Activated CD8-positive, alpha-beta memory T cell treated with anti-CD3 and anti-CD28 coated beads for 48 hours (primary cell): ENCODE data around the gene MED27.
"Not testable (repeated sequence)": the region's sequence is repeated elsewhere in the genome, so short reads cannot be mapped to it uniquely, and the experiment has no call there.

Experiments used
- DNase-seq, 3 experiments: peaks; one replicate each; pipeline ENCODE4 v3.0.0-alpha.2; 2020; ENCODE audit warnings: low read depth in 2 of 3, low spot score in 2 of 3

Gene MED27

DNA sequence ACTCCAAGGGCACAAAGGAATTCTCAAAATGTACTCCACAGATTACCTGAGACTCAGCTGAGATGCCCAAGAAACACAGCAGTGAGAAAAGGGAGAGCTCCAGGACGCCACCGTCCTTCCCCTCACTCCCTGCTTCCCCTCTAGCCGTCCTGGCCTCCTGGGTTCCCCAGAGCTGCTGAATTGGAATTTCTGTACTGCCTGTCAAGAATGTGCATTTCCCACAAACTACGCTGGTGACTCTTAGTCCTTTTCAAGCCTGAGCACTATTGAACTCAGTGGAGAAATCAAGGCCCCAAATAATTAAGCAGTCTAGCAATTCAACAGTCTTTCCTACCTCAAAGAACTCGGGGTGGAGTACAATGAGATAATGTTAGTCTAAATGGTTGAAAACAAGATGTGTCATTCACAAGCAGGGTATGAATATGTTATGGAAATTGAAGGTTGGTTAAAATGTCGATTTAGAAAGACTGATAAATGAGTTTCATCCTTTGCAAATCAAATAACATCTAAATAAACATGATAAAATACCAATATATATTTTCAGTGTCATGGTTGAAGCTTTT is 153.2 kb downstream of the MED27 start:
- DNase-seq = no peak

DNA sequence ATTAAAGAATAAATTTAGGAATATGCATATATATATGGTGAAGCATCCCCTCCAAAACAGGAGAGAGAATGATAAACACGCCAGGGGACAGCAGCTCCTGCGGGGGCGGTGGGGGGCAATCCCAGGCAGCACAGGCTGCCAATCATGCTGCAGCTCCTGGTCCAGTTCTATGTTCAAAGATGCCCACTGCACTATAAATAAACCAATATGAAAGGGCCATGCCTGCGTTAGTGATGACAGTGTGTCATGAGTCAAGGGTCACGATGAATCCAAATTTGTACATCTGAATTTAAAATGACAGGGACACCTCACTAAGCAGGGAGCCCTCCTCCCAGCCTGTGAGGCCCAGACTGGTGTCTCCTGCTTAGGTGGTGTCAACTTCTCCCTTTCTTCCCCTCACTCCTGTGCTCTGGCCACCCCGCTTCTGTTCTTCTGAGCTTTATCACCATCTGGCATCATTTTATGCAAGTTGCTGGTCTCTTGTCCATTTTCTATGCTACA is 153.9 kb downstream of the MED27 start:
- no peak for DNase-seq

DNA sequence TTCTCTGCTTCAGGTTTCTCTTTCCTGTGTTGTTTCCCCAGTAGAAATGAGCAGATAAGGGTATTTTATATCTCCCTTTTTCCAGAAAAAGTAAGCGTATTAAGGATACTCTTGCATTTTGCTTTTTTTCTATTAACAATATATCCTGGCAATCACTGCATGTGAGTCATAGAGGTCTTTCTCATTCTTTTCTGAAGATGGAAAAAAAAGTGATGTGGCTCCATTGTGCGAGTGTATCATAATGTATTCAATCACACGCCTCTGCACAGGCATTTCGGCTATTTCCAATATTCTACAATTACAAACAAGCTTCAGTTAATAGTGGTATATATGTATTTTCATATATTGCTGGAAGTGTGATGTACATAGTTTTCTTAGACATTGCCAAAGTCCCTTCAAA is 155.9 kb downstream of the MED27 start:
- DNase-seq = no peak

DNA sequence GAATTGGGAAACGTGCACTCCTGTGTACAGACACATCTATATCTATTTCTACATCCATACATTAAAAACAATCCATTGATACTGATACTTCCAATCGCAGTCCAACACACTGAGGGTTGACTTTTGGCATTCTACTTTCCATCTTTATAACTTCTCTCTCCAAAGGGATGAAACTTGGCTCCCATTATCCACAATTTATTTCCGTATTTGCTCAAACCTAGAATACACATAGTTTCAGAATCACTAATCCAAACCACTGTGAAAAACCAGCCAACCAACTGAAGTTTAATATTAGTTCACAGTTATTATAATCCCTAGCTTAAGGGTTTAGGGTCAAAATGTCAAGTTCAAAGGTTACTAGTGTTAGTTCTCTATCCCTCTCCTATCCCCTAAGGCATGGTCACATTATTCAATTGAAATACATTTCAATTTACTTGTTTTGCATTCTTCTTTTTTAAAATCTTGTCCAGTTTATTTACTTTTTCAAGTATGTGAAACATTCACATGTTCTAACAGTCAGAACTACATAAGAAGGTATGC is 156.5 kb downstream of the MED27 start:
- DNase-seq = no peak

DNA sequence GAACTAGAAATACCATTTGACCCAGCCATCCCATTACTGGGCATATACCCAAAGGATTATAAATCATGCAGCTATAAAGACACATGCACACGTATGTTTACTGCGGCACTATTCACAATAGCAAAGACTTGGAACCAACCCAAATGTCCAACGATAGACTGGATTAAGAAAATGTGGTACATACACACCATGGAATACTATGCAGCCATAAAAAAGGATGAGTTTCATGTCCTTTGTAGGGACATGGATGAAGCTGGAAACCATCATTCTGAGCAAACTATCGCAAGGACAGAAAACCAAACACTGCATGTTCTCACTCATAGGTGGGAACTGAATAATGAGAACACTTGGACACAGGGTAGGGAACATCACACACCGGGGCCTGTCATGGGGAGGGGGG is 158.0 kb downstream of the MED27 start:
- DNase-seq = not testable (repeated sequence)

DNA sequence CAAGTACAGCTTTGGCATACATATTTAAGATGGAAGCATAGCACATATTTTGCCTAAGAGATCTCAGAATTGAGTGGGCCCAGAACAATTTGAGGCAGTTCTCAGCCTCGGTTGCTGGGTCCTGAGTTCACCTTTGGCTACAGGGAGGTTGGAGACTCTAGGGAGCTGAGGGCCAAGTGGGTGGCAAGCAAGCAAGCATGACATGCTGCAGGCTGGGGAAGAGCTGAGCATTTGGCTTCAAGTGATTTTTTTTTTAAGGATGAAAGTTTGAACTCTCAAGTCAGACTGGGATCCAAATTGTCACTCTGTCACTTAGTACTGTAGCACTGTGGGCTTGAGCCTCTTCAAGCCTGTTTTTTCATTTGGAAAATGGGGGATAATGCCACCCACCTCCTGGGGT is 160.5 kb downstream of the MED27 start:
- DNase-seq = no peak

DNA sequence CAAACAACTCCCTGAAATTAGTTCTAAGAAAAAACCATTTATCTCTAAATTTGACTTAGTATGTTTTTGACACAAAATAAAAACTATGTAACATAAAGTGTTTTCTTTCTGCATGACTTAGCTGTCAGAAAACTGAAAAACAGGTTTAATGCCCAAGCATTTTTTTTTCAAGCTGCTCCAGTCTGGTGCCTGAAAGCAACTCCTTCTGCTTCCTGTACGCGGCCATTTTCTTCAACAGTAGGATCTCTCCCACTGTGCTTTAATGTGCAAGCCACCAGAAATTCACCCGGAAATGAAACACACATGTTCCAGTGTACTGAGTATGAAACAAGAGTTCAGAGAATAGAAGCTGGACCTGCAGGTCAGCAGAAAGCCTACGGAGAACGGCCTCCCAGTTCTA is 161.2 kb downstream of the MED27 start:
- DNase-seq = no peak

DNA sequence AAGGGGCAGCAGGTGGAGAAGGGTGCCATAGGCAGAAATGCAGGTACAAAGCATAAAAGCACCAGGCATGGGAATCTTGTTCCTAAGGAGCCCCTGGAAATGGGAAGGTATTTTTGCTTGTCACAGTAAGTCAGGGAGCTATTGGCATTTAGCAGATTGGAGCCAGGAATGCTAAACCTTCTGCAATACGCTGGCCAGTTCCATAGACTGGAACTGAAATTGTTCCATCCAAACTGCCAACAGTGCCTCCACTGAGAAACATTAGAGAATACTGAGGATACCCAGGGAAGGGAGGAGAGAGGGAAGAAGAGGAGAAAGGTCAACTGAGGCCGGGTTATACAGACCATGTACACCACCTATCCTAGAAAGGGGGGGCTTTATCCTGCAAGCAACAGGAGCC is 162.7 kb downstream of the MED27 start:
- DNase-seq = no peak

DNA sequence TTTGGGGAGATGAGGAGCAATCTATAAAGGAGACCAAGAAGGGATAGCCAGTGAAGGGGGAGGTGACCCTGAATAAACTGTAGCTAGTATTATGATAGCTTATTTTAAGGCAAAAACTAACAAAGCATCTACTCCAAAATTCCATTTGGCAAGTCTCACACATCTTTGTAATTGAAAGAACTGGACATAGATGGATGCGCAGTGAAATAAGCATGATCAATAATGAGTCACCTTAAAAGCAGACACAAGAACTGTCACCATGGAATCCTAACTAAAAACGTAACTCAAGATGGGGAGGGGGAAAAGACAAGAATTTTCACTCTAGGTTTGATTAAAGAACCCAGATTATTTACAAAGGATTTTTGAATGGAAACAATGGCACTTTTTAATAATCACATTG is 164.5 kb downstream of the MED27 start:
- no peak for DNase-seq

DNA sequence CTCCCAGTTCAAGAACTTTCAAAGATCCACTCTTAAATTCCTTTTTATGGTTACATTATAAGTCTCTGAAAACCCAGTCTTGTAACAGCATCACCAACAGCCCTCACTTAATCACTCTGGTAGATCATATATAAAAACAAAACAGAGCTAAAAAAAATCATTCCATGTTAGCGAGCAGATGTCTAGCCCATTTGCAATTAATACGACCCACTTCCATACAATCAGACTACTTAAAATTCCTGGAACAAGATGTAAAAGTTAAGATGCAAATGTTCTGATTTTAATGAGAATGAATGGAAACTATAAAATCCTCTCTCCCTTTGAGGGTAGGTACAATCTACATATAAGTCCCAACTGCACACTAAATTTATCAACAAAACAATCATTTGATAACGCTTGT is 167.0 kb downstream of the MED27 start:
- DNase-seq = no peak

DNA sequence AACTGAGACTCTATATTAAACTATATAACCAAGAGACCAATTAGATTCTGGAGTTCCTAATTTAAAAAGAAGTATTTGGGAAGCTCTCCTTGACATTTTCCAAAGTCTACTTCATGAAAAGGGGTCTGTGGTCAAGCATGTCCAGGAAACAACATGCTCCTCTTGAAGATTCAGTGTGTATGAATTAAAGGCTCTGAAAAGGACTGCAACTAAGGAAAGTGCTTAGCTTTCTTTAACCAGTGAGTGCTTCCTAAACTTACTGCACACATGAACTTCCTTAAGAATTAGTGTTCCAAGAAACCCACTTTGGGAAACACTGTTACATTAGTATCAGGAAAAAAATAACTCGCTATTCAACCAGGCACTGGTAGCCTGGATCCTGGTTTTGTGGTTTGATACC is 167.6 kb downstream of the MED27 start:
- no peak for DNase-seq

DNA sequence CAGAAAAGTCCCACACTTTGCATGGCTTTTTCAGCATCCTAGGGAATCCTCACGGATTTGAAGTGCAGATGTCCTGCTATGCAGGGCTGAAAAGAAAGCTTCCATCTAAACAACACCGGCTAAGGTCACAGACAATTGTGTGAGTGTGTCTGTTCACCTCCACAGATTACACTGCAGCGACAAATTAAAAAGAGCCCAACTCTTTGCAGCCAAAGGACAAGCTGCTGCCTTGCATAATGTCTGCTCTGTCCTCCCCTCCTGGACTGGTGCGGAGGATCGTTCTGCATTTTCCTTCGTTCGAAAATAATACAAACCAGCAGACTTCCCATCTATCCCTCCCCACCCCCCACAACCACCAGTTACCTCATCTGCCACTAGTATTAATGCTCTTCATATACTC is 169.1 kb downstream of the MED27 start:
- DNase-seq = no peak

DNA sequence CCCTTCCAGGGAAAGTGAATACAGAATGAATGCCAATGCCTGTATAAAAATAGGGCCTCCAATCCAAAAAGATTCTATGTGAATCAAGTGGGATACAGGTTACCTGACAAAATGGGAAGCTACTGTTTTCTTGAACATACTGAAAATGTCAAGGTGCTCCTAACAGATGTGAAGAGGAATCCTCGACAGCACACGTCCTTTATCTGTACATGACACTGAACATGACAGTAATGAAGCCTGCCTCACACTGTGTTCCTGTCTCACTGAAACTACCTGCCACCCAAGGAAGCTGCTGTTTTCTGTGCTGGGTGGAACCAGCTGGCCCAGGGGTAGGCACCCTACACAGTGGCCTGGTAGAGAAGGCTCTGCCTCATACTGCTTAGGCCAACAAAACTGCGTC is 174.5 kb downstream of the MED27 start:
- no peak for DNase-seq

DNA sequence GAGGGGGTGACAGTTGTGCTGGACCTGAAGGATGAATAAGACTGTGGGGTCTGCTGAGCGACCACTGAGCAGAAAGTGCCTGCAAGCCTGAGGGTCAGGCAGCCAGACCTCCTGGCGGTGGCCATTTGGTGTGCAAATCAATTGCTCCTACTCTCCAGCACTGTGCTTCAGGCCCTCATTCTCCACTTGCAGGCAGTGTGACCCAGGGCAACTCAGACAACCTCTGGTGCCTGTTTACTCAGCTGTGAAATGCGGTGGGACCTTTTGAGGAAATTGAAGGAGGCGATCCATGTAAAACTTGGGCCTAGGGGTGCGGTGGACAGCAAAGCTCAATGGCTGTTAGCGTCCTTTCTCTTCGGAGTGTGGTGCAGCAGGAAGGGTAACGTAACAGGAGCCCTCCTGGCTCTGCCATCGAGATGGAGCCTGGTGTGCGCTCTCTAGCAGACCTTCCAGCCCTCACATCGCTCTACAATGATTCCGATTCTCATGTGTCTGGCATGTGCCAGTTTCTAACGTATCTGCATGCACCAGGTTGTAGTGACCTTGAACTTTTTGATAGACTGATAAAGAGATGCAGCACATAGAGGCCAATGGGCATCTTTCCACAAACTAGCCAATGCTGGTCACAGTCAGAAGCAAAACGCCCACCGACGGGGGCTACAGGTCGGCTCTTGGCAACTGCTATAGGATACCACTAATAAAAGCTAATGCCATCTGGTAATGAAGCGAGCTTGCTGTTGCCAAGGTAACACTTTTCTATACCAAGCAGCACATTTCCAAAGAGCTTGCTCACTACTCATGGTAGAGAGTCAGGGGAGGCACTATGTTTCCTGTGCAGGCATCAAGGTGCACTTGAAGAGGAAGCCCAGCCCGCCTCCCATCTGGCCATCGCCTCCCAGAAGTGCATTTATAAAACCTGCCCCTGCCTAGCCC is 180.1 kb downstream of the MED27 start:
- DNase-seq = no peak

DNA sequence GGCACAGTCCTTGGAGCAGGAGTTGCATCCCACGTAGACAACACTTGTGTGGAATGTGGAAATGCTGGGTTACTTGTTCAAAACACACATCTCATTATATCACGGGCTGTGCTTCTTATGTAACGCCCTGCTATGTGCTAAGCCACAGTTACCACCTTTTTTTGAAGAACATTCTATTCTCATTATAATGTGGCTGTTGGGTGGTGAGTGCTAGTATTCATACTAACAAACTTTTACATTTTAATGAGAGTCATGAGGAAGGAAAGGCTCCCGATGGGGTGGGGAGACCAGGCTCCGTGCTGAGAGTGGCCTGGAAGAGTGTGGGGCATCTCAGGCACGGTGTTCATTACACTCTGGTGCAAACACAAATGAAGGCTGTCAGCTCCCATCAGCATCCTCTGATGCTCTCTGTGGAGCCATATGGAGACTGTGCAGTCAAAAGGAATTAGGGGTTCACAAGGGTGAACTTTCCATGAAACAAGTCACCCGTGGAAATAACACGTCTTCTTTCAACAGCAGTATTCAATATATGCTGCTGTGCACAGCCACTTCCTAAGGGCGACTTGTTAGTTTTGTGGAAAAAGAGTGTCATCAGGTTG is 186.7 kb downstream of the MED27 start:
- no peak for DNase-seq

DNA sequence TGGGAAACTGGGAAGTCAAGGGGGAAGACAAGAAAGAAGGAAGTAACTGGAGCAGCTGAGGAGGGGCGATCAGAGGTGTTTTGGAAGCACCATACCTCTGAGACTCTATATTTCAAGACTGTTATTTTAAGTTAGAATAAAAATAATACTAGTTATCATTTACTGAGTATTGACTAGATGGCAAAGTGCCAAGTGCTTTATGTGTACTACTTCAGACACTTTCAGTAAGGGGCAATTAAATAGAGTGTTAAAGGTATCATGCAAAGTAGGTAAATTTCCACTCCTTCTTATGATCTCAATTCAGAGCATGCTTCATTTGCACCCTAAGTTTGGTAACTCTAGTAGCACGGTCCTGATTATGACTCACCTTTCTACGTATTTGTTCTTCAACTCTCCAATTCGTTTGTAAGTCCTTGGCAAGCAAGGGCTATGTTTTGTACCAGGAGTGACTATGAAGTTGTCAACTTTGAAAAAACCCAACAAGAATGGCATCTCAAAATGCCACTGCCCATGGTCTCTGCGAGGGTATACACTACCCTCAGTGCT is 187.4 kb downstream of the MED27 start:
- DNase-seq = no peak

DNA sequence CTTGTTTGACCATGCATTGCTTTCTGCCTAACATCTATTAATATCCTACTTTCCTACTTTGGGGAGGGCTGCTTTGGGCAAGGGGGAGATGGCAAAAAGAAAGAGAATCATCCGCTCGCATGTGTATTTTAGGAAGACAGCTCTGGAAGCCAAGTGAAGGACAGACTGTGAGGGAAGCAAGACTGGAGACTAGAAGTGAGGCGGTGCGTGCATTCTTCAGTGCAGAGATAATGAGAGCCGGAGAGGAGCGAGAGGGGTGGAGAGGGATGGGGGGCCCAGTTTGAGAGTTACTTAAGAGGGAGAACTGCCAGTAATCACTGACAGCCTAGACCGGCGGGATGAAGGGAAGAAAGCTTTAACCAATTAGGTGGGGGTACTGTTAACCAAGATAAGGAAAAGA is 188.1 kb downstream of the MED27 start:
- DNase-seq = no peak

DNA sequence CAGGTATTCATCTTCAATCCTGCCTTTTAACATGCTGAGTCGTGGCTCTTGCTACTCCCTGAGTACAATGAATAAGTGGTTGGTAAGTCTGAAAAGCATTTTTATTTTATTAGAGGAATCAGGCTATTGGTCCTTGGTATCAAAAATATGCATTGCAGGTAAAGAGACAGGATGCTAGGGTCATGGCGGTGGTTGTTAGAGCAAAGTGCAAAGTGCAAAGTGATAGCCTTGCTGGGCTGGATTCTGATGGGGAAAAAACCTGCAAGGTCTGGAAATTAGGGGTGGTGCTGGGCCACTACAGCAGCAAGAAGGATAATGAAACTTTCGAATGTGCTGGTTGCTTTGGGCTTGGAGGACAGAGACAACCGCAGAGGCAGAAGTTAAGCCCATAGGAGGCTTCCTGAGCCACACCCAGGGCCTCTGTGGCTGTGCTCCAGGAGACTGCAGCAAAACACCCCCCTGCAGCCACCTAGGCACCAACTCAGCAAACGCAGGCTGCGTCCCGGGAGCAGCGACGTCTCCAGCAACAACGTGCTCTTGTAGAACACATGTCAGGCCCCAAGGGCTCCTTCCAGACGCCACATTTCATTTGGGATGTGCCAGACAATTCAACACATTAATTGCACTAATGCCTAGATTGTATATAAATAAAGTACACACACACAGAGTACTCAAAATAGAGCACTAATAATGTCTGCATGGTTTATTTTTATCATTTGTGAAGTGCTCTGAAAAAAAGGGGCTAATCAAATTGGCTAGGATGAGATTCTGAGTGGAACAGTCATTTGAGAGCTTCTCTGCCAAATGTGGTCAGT is 190.0 kb downstream of the MED27 start:
- no peak for DNase-seq

DNA sequence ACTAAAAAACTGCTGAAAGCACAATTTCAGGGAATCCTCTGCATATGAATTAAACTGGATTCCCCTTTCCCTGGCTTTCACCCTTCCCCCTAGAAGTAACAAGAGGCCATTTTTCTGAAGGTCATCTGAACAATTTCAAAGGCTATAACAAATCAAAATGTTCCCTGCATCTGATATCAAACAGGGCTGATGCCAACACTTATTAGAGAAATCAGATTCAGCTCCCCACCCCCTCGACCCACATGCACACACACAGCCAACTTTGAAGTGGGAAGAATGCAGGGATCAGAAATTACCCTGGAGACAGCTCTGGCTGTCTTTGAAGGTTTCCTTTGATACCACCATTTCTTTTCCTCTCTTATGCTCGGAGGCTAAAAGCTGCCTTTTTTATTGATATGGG is 190.7 kb downstream of the MED27 start:
- DNase-seq = no peak

DNA sequence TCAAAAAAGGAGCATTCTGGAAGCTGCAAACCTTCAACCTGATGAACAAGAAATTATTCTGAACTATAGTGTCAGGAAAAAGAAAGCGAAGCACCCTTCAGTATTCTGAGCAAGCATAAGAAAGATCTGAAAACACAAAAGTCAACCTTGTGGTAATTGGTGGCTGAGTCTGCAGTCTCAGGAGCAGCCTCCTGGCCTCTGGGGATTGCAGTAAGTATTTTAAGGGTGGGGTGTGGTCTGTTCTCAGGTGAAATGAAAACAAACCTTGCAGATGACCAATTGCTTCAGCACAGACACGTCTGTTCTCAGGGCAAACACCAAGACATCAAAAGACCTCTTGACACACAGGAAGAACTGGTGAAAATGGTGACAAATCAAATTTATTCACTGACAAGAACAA is 192.0 kb downstream of the MED27 start:
- no peak for DNase-seq

DNA sequence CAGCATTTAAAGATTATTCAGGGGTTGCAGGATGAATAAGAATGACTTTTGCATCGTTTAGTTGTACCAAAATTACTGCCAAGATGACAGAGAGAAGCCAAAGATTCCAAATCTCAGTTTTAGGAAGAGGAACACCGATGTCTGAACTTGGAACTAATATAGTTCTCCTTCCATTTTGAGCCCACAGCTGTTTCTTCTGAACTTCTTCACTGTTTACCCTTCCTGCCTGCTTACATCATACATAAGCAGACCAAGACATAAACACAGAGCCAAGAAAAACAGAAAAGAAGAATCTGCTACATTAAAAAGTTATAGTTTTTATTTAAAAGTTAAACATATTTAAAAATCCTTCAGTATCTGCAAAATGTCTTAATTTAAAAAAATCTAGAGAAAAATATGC is 192.8 kb downstream of the MED27 start:
- no peak for DNase-seq
